Measurements from ENCODE around the gene BTBD2.

GRCh38 chr19:1953441-1954094, 61.9 kb downstream of the BTBD2 start:
- no peak for TF ChIP-seq REST (IDR thresholded peaks at IDR 0.05)
- no peak for TF ChIP-seq CTCF (IDR thresholded peaks at IDR 0.05; ENCODE audit: low read depth, low read length, missing input control)
- TF ChIP-seq ATF3 (IDR thresholded peaks at IDR 0.05) = no peak
- TF ChIP-seq RAD21 (IDR thresholded peaks at IDR 0.05) = no peak
- TF ChIP-seq ZBTB33 (IDR thresholded peaks at IDR 0.05) = no peak
- no peak for TF ChIP-seq GABPA (IDR thresholded peaks at IDR 0.05 in 1 of 2, conservative IDR thresholded peaks at IDR 0.05 in 1 of 2)

All from liver (tissue), 3 donors.